DND-41 (cell line): Measurements from ENCODE around the gene DACH1.

Source experiments
- ATAC-seq: fragments of 200-7000 bp; cut with Tn5 transposase; 3 replicates; pipeline ENCODE4 v1.9.1; 2021; ENCODE audit warnings: low read depth; ENCODE audit not compliant: insufficient read depth
- DNase-seq: peaks from one replicate; pipeline ENCODE4 v3.0.0-alpha.2; 2020
- H2AFZ ChIP-seq: 2 replicates; pipeline ENCODE4 v1.6.0; 2012; ENCODE audit warnings: low read depth, low read length
- H3K27ac ChIP-seq: 2 replicates; pipeline ENCODE4 v1.5.1; 2012; ENCODE audit warnings: low read length, inconsistent platforms
- H3K27me3 ChIP-seq: fragments of 200-600 bp; sonication (generic); 2 replicates; pipeline ENCODE4 v1.6.0; 2012; ENCODE audit warnings: low read length, mild to moderate bottlenecking, inconsistent platforms; ENCODE audit not compliant: insufficient read depth, poor library complexity
- H3K36me3 ChIP-seq: 2 replicates; pipeline ENCODE4 v1.5.1; 2012; ENCODE audit warnings: low read length, inconsistent platforms; ENCODE audit not compliant: insufficient read depth
- H3K4me1 ChIP-seq: 2 replicates; pipeline ENCODE4 v1.5.1; 2012; ENCODE audit warnings: mild to moderate bottlenecking, low read length; ENCODE audit not compliant: insufficient read depth
- H3K4me2 ChIP-seq: 2 replicates; pipeline ENCODE4 v1.6.0; 2012; ENCODE audit warnings: mild to moderate bottlenecking, moderate library complexity, low read length, inconsistent platforms; ENCODE audit not compliant: insufficient read depth
- H3K4me3 ChIP-seq, 2 experiments: fragments of 200-600 bp in 1 of 2; shearing (Covaris generic) in 1 of 2; 2 replicates each; pipeline ENCODE4 v1.5.1; 2012 to 2016; ENCODE audit warnings: inconsistent platforms in 2 of 2, low read length in 2 of 2, mild to moderate bottlenecking in 2 of 2, low read depth in 1 of 2, moderate library complexity in 1 of 2
- H3K79me2 ChIP-seq: 2 replicates; pipeline ENCODE4 v1.6.0; 2012; ENCODE audit warnings: low read length, inconsistent platforms; ENCODE audit not compliant: insufficient read depth
- H3K9ac ChIP-seq: 2 replicates; pipeline ENCODE4 v1.6.0; 2012; ENCODE audit warnings: low read depth, mild to moderate bottlenecking, inconsistent platforms, low read length, moderate library complexity
- H3K9me3 ChIP-seq: 2 replicates; pipeline ENCODE4 v1.5.1; 2012; ENCODE audit warnings: low read length, moderate library complexity, mild to moderate bottlenecking, inconsistent platforms; ENCODE audit not compliant: insufficient read depth, severe bottlenecking
- H4K20me1 ChIP-seq: 2 replicates; pipeline ENCODE4 v1.6.0; 2012; ENCODE audit warnings: low read length; ENCODE audit not compliant: insufficient read depth
- EZH2 ChIP-seq: IDR thresholded peaks from 3 replicates; pipeline ENCODE4 v1.6.1; 2012; ENCODE audit warnings: borderline replicate concordance, low read depth, mild to moderate bottlenecking, moderate library complexity, low read length, inconsistent platforms; ENCODE audit not compliant: severe bottlenecking
- TF ChIP-seq, protein P1 (sequence below): IDR thresholded peaks from 2 replicates; pipeline ENCODE4 v1.5.1; 2012; ENCODE audit warnings: borderline replicate concordance, low read length, moderate library complexity, mild to moderate bottlenecking; ENCODE audit not compliant: poor library complexity, severe bottlenecking; ENCODE audit errors: extremely low read depth

Gene DACH1

DNA sequence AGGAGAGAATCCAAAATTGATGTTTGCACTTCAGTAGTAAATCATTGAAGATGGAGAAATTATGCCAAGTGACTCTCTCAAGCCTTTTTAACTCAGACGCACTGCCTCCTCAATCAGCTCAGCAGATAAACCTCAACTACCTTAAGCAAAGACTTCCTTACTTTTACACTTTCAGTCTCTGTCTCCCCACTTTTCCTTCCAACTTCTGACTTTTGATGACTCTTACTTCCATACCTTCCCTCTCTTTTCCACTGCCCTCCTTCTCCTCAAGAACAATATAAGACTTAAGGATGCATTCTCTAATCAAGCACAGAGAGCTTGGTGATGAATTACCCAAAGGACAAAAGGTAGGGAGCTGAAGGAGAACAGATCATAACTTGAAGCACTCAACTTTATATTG, 4.8 kb upstream of the DACH1 start:
- no peak overlapping the region for H3K27ac ChIP-seq
- TF ChIP-seq, protein P1, sequence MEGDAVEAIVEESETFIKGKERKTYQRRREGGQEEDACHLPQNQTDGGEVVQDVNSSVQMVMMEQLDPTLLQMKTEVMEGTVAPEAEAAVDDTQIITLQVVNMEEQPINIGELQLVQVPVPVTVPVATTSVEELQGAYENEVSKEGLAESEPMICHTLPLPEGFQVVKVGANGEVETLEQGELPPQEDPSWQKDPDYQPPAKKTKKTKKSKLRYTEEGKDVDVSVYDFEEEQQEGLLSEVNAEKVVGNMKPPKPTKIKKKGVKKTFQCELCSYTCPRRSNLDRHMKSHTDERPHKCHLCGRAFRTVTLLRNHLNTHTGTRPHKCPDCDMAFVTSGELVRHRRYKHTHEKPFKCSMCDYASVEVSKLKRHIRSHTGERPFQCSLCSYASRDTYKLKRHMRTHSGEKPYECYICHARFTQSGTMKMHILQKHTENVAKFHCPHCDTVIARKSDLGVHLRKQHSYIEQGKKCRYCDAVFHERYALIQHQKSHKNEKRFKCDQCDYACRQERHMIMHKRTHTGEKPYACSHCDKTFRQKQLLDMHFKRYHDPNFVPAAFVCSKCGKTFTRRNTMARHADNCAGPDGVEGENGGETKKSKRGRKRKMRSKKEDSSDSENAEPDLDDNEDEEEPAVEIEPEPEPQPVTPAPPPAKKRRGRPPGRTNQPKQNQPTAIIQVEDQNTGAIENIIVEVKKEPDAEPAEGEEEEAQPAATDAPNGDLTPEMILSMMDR, result no peak
- no peak for TF ChIP-seq EZH2
- H3K9ac ChIP-seq, result no peak overlapping the region
- H3K4me2 ChIP-seq, result no peak overlapping the region
- H4K20me1 ChIP-seq, result no peaks in the 10 kb centered on the region
- no peaks in the 10 kb centered on the region for H3K79me2 ChIP-seq
- DNase-seq (no peak), ATAC-seq (no peak)
- H3K4me1 ChIP-seq, result peaks cover 8% of the 10 kb centered on the region
- H3K36me3 ChIP-seq, result no peaks in the 10 kb centered on the region
- no peaks in the 10 kb centered on the region for H3K9me3 ChIP-seq
- H3K27me3 ChIP-seq, result peaks cover 17% of the 10 kb centered on the region
- H2AFZ ChIP-seq, result no peak overlapping the region
- H3K4me3 ChIP-seq, result no peak overlapping the region

- H3K9ac ChIP-seq, result no peak overlapping the region
- no peaks in the 10 kb centered on the region for H3K36me3 ChIP-seq
- no peak overlapping the region for H2AFZ ChIP-seq
- H3K27me3 ChIP-seq, result peaks cover 17% of the 10 kb centered on the region
- H3K27ac ChIP-seq, result no peak overlapping the region
- no peak overlapping the region for H3K4me3 ChIP-seq
- no peaks in the 10 kb centered on the region for H4K20me1 ChIP-seq
- H3K79me2 ChIP-seq, result no peaks in the 10 kb centered on the region
- TF ChIP-seq EZH2, result no peak
- TF ChIP-seq, protein P1, result no peak
- H3K9me3 ChIP-seq, result no peaks in the 10 kb centered on the region
- no peak for ATAC-seq
- no peak overlapping the region for H3K4me2 ChIP-seq
- H3K4me1 ChIP-seq, result peaks cover 13% of the 10 kb centered on the region
- no peak for DNase-seq
These were observed 4.3 kb upstream of the DACH1 start for GRCh38 chr13:71871176-71871754.

DNA sequence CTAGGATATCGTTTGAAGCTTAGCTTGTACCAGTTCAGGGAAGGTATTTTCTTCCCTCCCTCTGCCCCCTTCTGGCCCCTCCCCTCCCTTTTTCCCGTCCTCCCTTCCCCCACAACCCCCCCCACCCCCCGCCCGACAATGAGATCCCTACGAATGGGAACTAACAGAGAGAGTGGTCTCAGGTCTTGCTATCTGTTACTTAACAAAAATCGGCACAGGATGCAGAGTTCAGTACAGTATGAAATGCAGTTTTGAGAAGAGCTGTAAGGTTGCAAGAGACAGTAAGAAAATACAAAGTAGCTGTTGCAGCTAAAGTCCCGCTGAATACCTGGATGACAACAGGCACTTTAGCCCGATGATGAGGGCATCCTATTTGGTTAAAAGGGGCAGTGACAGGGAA, 3.1 kb upstream of the DACH1 start:
- H3K27me3 ChIP-seq, result peaks cover 17% of the 10 kb centered on the region
- no peaks in the 10 kb centered on the region for H3K36me3 ChIP-seq
- no peak overlapping the region for H3K4me3 ChIP-seq
- no peaks in the 10 kb centered on the region for H3K79me2 ChIP-seq
- ATAC-seq (no peak), DNase-seq (no peak)
- no peaks in the 10 kb centered on the region for H3K9me3 ChIP-seq
- H3K4me2 ChIP-seq, result no peak overlapping the region
- no peaks in the 10 kb centered on the region for H4K20me1 ChIP-seq
- no peak for TF ChIP-seq EZH2
- H3K27ac ChIP-seq, result no peak overlapping the region
- peaks cover 16% of the 10 kb centered on the region for H3K4me1 ChIP-seq
- no peak overlapping the region for H2AFZ ChIP-seq
- no peak overlapping the region for H3K9ac ChIP-seq

DNA sequence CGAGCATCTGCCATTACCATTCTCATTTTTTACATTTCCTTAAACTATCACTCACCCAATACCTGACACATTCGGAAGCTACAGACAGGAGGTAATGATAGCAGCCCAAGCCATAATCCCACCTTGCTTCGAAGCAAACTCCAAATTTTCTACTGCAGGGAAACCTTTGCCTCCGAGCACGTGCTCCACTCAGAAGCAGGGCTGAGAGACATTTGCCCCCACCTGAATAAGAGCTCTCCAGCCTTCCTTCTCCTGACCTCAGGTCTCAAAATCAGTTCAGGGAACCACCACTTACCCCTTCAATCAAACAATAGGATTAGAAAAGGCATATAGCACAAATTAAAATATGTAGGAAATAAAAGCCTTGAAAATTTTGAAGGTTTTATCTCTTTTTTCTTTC, 2.3 kb upstream of the DACH1 start:
- DNase-seq, result no peak
- TF ChIP-seq, protein P1, result no peak
- TF ChIP-seq EZH2, result no peak
- Histone ChIP-seq H3K27me3 (peaks cover 17% of the 10 kb centered on the region), H3K27ac (no peak overlapping the region), H4K20me1 (no peaks in the 10 kb centered on the region), H3K9me3 (no peaks in the 10 kb centered on the region), H3K9ac (no peak overlapping the region), H3K79me2 (no peaks in the 10 kb centered on the region), H3K4me3 (no peak overlapping the region), H2AFZ (no peak overlapping the region), H3K4me1 (peaks cover 16% of the 10 kb centered on the region), H3K4me2 (no peak overlapping the region), H3K36me3 (no peaks in the 10 kb centered on the region)
- ATAC-seq, result no peak
